Hematopoietic multipotent progenitor cell treated with erythropoietin and hydrocortisone succinate and interleukin-3 and kit ligand, for 6 days (in vitro differentiated cells): ENCODE results near the gene TNFAIP2.

Source experiments
- DNase-seq: peaks from one replicate; pipeline ENCODE4 v3.0.0-alpha.2; 2015

TNFAIP2 gene

GRCh38 chr14:103123634-103124500, 606 bp downstream of the TNFAIP2 start:
- DNase-seq: no peak

- no peak for DNase-seq
Measured at GRCh38 chr14:103124501-103125001, 1.3 kb downstream of the TNFAIP2 start.

GRCh38 chr14:103125098-103126070, 2.1 kb downstream of the TNFAIP2 start:
- no peak for DNase-seq

- DNase-seq: no peak
Measured at GRCh38 chr14:103126088-103126872, 3.0 kb downstream of the TNFAIP2 start.

GRCh38 chr14:103126873-103127304, 3.6 kb downstream of the TNFAIP2 start:
- DNase-seq: no peak

GRCh38 chr14:103127356-103127755, 4.1 kb downstream of the TNFAIP2 start:
- no peak for DNase-seq

GRCh38 chr14:103127861-103128598, 4.8 kb downstream of the TNFAIP2 start:
- DNase-seq: no peak

GRCh38 chr14:103128631-103129300, 5.5 kb downstream of the TNFAIP2 start:
- DNase-seq: no peak

GRCh38 chr14:103129301-103130016, 6.2 kb downstream of the TNFAIP2 start:
- DNase-seq: no peak

- no peak for DNase-seq
Measured at GRCh38 chr14:103130017-103130764, 6.9 kb downstream of the TNFAIP2 start.

GRCh38 chr14:103130965-103131364, 7.7 kb downstream of the TNFAIP2 start:
- no peak for DNase-seq

GRCh38 chr14:103131580-103131979, 8.3 kb downstream of the TNFAIP2 start:
- no peak for DNase-seq

- no peak for DNase-seq
Measured at GRCh38 chr14:103132381-103133209, 9.3 kb downstream of the TNFAIP2 start.

GRCh38 chr14:103133210-103134140, 10.2 kb downstream of the TNFAIP2 start:
- DNase-seq: no peak

GRCh38 chr14:103134405-103134804, 11.1 kb downstream of the TNFAIP2 start:
- DNase-seq: no peak

- DNase-seq: no peak
Measured at GRCh38 chr14:103134919-103135318, 11.7 kb downstream of the TNFAIP2 start.
